Stimulated activated CD8-positive, alpha-beta memory T cell treated with anti-CD3 and anti-CD28 coated beads, Interleukin-12 subunit alpha, Interleukin-12 subunit beta, amount 100 ng/mL, for 24 hours (primary cell): ENCODE measurements around the gene CELSR1.
"Not testable (repeated sequence)": the region's sequence is repeated elsewhere in the genome, so short reads cannot be mapped to it uniquely, and the experiment has no call there.

Source experiments
- DNase-seq: peaks from one replicate; pipeline ENCODE4 v3.0.0-alpha.2; 2020; ENCODE audit errors: extremely low read depth

CELSR1 gene

DNA sequence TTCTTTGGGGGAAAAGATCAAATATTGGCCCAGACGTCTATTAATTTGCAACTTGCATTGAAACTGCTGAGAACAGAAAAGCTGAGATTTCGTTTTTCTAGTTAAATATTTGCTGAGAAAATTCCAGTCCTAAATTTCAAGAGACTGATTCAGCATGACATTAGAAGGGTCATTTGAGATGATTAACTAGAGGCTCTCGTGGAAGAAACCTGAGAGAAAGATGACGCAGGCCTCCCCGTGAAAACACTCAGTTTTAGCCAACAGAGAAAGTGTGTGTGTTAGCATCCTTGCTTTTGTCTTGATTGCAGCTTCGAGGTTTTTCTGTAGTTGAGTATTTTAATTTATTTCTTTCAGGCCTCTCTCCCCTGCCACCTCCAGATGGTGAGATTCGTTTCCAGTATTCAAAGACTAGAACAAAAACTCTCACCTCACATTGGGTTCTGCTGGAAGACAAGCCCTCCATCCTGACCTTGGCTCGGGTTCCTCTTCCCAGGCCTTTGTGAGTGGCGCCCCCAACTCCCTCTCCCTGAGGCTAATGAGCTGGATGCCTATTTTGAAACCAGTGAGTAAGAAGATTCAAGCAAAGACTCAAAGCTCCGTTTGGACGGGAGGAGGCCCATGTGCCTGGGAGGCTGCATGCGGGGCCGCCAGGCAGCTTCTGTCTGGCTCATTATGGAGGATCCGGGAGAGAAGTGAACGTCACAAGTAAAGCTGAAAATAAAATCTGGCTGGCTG, 52.4 kb downstream of the CELSR1 start:
- DNase-seq, result no peak

DNA sequence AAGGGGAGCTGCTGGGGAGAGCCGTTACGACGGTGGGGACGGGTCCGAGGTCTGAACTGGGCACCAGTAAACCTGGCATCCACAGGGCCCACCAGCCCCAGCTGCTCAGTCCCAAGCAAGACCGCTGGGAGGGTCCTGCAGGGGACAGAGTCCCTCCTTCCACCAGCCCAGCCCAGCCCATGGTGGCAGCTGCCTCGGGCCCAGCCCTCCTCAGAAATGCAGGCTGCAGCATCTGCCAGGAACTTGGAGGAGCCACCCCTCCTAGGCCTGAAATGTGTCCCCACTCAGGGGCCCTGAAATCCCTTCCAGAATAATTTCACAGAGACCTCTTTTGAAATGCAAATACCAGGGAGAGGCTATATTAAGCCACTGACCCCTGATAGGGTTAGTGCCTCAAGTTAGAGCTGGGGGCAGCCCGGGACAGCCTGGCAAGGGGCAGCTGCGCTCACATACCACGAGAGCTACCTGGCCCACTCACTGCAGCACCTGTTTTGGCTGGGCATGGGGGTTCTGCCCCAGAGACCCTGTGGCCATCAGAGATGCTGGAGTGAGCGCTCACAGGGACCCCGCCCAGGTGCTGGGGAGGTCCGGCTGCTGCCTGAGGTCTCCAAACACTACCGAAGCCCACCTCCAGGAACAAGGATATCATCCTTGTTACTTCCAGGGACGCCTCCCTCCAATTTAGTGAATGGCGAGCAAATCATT, 53.1 kb downstream of the CELSR1 start:
- no peak for DNase-seq

DNA sequence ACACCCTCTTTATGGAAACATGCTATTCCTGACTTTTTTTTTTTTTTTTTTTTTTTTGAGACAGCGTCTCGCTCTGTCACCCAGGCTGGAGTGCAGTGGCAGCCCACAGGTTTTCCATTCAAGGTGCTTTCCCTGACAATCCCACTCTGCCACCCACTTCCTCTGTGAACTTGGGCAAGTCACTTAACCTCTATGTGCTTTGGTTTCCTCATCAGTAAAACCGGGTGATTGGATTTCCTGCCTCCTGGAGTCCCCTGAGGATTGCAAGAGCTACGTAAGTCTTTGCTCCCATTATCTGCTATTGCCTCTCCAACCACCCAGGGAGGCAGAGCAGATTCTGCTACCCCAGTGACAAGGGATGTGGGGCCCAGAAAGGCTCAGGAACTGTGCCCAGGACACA, 54.1 kb downstream of the CELSR1 start:
- DNase-seq, result no peak

DNA sequence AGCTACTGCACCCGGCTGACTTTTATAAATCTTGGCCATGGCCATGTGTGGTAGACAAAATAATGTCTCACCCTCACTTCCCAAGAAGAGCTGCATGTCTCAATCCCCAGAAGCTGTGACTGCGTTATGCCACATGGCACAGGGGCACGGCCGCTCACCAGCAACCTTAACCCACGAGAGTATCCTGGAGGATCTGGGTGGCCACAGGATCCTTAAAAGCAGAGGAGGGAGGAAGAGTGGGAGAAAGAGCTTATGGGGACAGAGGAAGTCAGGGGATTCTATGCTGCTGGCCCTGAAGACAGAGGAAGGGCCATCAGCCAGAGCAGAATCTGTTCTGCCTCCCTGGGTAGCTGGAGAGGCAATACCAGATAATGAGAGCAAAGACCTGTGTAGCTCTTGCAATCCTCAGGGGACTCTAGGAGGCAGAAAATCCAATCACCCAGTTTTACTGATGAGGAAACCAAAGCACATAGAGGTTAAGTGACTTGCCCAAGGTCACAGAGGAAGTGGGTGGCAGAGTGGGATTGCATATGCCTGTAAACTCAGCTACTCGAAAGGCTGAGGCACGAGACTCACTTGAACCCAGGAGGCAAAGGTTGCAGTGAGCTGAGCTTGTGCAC, 55.3 kb downstream of the CELSR1 start:
- no peak for DNase-seq

DNA sequence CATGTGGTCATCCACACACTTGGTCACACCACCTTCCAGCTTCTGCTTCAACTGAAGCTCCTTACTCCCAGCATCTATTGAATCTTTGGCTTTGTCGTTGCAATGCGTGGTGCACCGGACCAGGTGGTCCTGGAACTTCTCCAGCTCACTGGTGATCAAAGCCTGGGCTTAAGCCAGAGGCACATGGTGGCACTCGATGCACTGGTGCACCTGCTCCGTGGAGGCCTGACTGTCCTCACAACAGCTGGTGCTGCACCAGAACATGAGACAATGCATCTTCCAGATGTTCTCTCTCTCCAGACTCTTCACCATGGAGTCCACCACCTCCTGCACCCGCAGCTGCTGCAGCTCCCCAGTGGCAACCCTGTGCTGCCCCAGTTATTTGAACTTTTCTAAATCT, 56.0 kb downstream of the CELSR1 start:
- DNase-seq, result no peak

DNA sequence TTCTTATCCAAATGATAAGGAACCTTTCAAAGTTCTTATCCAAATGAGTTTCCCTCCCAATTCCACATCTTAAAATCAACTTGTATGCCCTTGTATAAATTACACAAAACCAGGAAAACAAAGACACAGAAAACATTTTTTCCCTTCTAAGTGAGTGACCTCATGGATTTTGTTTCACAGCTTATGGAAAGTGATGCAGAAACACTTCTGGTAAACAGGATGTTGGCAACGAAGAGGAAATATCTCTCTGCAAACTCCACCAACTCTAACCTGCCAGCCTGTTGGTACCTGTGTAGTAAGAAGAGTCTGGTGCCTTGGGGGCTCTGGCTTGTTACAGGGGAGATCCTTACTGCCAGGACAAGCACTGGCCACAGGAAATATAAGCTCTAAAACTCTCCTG, 57.0 kb downstream of the CELSR1 start:
- no peak for DNase-seq

DNA sequence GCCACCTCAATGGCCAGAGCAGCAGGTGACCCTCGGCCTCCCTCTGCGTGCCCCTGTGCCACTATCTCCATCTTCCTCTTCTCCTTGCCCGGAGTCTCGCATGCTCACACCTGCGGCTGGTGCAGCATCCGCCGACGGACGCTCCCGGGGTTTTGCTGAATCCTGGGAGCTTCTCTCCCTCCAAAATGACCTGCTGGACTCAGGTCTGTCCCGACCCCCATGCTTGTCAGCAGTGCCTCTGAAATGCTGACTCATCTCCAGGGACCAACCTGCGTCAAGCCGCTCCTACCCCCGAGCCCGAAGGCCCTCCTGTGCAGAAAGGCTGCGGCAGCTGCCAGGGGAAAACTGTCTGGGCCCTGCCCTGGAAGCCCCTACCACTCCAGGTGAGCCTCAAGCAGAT, 58.4 kb downstream of the CELSR1 start:
- no peak for DNase-seq

DNA sequence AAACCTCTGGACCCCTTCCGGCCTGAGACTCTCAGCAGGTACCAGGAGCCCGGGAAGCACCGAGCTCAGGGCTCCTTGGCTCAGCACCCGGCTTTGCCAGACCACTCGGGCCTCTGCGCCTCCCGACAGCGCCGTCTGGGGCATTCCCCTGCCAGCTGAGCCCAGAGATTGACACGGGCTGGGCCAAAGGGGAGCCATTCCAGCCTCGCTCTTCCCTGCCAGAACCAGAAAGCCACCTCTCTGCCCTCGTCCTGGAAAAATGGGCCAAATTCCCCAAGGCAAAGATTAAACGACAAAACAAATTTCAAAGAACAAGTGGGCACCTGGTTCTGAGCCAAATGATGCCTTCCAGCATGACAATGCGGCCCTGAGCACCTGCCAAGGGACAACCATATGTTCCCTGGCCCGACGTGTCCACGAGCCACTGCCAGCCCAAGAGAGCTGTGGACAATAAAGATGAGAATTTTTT, 59.3 kb downstream of the CELSR1 start:
- no peak for DNase-seq

DNA sequence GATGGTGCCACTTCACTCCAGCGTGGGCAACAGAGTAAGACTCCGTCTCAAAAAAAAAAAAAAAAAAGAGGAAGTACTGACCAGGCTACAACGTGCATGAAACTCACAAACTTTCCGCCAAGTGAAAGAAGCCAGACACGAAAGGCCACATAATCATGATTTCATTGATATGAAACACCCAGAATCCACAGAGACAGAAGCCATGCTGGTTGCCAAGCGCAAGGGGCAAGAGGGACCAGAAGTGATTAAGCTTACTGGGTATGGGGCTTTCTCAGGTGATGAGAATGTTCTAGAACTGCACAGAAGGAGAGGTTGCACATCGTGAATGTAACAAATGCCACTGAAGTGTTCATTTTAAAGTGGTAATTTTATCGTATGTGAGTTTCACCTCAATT, 60.9 kb downstream of the CELSR1 start:
- DNase-seq, result no peak

DNA sequence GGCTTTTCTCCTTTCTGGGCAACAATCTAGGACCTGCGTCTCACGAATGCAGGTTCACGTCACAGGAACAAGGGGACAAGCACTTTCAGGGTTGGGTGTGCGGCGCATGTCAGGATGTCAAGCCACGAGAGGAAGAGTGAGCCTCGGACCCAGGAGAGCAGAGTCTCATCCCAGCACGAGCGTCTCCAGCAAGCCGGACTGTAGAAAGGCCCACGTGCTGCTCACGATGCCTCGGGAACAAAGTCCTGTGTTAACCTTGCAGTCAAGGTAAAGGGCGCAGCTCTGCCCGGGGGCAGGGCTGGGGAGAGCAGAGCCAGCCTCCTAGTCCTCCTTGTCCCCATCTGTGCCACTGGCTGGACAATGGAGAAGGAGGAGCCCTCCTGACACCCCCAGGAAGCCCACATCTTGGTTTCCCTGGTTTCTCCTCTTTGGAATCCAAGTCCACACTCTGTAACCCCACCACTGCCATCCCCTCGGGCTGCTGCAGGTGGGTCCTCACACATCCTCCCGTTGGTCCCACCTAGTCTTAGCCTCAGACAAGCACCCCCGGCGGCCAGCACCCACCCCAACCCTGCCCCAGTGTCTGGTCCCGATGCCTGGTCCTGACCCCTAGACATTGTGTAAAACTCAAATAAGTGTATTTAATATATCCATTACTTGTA, 63.4 kb downstream of the CELSR1 start:
- DNase-seq, result no peak

DNA sequence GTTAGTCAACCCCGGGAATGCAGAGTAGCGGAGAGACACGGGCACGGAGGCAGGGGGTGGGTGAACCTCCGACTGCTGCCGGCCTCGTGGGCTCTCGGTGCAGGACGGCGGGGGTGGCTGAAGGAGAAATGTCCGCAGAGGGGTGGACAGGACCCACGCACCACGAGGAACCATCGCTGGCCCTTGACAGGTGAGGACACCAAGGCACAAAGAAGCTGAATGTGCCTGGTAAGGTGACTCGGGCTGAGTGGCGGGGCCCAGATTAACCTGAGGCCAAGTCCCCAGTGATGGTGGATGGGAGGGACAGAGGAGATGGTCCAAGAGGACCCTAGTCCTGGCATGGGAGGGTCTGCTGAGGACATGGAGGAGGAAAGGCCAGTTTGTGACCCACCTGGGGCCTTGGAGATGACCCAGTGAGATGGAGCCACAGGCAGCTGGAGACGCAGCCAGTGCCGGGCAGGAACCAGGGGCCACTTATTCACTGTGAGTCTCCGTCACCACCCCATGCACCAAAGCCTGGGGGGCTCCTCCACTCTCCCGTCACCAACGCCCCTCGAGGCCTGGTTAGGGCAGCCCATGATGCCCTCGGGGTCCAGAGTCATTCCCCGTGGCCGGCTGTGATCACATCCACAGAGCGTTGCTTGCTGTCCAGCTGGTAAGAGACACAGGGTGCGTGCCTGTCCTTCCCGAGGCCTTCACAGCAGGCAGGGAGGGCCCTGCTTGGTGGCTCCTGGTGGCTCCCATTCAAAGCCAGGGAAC, 64.2 kb downstream of the CELSR1 start:
- no peak for DNase-seq

DNA sequence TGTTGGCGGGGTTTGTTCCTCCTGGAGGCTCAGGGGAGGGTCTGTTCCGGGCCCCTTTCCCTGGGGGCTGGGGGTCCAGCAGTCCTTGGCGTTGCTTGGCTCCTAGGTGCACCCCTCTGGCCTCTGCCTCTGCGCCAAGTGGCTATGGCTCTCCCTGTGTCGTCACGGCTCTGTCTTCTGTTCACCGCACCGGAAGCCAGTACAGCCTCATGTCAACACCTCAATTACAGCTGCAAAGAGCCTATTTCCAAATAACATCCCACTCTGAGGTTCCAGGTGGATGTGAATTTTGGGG, 64.8 kb downstream of the CELSR1 start:
- no peak for DNase-seq

DNA sequence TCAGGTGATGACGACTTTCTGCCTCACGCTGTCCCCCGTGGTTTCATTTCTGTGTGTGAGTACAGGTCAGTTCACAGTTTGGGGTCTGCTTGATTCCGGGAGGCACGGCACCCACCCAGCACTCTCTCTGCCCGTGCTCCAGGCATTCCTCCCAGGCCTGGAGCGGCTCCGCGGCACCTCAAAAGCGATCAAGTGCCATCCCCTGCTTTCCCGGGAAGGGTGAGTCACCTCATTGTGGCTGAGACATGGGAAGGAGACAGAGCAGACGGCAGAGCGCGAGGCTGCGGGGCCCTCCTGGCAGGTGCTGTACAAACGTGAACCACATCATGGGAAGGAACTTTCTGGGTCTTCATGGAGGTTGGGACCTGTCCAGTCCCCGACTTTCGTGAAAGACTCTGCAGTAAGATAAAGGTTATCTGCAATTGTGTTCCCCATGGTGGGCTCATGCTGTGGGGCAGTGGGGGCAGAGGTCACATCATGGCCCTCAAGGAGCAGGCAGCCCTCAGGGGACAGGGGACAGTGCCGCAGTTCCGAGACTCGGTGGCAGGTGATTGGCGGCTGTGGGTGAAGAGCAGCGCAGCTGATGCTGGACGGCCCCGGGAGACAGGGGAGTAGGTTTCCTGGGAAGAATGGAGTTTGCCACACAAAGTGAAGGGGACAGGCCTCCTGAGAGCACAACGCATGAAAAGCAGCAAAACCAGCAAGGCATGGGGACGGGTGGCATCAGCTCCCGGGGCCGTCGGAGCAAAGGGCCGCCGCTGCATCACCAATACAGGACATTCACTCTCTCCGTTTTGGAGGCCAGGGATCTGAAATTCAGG, 65.3 kb downstream of the CELSR1 start:
- DNase-seq, result no peak

DNA sequence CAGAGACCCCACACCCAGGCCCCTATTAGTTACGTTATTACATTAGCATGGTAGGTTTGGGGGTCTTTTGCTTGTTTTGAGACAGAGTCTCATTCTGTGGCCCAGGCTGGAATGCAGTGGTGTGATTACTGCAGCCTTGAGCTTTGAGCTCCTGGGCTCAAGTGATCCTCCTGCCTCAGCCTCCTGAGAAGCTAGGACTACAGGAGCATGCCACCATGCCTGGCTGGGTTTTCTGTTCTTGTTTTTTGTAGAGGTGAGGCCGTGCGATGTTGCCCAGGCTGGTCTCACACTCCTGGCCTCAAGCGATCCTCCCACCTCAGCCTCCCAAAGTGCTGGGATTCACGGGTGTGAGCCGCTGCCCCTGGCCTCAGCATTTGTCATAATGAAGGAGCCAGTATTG, 66.1 kb downstream of the CELSR1 start:
- DNase-seq, result not testable (repeated sequence)

DNA sequence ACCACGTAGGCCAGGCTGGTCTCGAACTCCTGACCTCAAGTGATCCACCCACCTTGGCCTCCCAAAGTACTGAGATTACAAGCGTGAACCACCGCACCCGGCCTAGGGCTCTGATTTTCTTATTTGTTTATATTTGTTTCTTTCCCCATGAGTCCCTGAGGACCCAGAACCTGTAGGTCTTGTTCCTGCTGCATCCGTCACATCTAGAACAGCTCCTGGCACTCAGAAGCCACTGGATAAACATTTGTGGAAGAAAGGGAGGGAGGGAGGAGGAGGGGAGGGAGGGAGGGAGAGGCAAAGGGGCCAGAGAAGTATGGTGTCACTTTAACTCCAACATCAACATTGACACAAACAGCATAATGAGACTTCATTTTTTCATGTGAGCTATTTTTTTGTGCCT, 67.7 kb downstream of the CELSR1 start:
- no peak for DNase-seq

DNA sequence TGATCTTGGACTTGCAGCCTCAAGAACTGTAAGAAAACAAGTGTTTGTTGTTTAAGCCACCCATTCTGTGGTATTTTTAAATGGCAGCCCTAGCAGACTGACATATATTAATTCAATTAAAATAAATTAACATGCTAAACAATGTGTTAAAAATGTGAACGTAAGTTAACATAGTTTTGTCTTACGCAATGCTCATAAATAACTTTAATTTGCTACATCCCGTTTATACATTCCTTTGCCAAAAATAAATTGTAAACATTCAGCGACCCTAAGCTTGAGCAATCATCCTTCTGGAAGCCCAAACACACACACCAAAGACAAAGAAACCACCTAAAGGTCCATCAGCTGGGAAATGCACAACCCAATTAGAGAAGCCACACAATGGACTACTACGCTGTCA, 70.4 kb downstream of the CELSR1 start:
- DNase-seq, result no peak

DNA sequence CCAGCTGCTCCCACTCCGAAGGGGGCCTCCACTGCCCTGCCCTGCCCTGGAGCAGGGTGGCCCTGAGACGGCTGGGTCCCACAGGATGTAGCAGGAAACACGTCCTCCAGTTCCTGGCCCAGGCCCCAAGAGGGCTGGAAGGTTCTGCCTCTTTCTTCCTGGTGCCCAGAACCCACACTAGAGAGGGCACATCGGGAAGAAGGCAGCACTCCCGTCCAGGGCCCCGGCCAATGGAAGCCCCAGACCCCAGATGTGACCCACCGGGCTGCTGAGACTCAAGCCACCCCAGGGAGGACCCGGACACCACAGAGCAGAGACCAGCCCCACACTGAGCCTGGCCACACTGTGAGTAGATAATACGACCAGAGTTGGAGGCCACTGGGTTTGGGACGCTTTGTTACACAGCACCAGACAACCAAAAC, 71.2 kb downstream of the CELSR1 start:
- DNase-seq, result no peak

DNA sequence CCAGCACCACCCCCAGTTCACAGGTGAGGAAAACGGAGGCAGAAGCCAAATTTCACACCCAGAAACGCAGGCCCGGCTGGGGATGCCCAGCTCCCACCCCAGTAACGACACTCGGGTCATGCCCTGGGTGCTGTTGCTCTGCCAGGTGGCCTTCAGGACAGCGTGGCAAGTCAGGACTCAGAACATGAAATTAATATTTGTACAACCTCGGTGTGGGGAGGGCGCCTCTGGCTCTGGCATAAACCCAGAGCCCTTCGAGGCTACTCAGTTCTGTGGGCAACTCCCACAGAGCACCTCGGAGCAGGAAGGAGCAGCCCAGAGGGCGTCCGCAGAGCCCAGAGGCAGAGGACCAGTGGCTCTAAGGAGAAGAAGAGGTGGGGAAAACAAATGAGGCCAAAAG, 71.6 kb downstream of the CELSR1 start:
- no peak for DNase-seq

DNA sequence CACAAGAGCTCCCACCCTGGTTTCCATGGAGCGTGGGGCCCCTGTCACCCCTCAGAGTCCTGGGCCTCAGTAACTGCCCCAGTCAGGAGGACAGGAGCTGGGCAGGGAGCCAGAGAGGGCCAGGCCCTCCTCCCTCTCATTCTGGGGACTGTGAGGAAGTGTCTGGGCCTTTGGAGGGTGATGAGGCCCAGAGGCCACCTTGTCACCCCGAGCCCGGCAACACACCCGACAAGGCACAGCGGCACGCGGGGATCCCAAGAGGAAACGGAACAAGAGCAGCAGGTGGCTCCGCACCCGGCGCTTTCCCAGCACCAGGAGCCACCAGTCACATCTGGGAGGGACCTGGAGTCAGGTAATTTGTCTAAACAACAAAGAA, 72.1 kb downstream of the CELSR1 start:
- DNase-seq, result no peak

DNA sequence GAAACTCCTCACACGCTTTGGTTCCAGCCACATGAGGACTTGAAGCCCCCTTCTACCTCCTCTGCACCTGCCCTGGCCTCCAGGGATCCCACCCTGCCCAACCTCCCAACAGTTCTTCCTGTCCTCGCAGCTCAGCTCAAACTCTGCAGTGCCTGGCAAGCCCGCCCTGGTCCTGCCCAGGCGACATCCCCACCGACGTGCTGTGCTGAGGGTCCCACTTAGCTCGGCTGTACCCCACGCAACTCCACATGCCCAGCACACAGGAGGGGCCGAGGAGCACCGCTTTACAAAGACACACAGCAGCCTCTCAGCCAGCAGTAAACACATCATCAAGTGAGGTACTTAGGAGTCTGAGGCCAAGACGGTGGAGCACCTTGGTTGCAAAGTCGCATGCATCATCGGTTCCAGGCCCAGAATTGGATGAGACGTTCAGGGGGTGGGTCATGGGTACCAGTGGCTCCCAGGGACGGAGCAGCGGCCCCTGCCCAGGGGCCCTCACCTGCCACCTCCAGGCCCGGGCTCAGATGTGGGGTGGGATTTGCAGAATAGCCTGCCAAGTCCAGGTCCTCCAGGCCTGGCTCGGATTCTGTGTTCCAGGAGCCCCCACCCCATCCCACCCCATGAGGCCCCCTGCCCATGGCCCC, 72.6 kb downstream of the CELSR1 start:
- no peak for DNase-seq

DNA sequence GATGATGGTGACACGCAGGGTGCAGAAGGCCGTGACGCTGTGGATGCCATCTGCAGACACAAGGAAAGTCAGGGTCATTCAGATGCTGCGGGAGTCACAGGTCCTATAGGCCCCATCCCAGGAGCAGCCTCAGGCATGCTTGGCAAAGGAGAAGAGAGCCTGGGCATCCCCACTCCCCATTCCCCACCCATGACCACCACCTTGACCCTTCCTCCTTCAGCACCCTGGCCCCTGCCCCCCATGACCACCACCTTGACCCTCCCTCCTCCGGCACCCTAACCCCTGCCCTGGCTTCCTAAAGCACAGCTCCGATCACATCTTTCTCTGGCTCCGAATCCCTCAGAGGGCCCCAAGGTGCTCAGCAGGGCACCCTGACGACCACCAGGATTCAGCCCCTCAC, 73.1 kb downstream of the CELSR1 start:
- DNase-seq, result no peak
